UCSD-AML1 (cell line): Measurements from ENCODE around the gene NEMP2.
"Not testable (repeated sequence)": the region's sequence is repeated elsewhere in the genome, so short reads cannot be mapped to it uniquely, and the experiment has no call there.

Experiments
- DNase-seq: peaks from one replicate; lab custom pipeline; 2025; ENCODE audit not compliant: unreplicated experiment; lab: John Stamatoyannopoulos, UW

Gene NEMP2

DNA sequence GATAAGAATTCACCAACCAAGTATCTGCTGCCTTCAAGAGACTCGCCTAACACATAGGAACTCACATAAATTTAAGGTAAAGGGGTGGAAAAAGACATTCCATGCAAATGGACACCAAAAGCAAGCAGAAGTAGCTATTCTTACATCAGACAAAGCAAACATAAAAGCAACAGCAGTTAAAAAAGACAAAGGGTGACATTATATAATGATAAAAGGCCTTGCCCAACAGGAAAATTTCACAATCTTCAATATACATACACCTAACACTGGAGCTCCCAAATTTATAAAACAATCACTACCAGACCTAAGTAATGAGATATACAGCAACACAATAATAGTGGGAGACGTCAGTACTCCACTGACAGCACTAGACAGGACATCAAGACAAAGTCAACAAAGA, 41.4 kb downstream of the NEMP2 start:
- DNase-seq = no peak

DNA sequence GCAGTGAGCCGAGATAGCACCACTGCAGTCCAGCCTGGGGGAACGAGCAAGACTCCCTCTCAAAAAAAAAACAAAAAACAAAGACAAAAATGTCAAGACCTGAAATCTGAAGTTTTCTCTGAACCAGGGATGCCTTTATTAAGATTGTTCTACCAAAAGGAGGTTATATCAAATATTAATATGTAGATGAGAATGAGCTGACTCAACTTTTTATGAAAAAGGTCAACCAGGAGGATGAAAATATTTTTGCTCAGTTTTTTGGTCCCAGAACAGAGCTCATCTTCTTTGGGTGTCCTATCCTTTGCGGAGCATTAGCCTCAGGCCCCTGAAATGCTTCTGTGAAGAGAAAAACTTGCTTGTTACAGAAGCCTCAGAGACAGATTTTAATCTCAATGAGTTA, 44.0 kb downstream of the NEMP2 start:
- DNase-seq = no peak

DNA sequence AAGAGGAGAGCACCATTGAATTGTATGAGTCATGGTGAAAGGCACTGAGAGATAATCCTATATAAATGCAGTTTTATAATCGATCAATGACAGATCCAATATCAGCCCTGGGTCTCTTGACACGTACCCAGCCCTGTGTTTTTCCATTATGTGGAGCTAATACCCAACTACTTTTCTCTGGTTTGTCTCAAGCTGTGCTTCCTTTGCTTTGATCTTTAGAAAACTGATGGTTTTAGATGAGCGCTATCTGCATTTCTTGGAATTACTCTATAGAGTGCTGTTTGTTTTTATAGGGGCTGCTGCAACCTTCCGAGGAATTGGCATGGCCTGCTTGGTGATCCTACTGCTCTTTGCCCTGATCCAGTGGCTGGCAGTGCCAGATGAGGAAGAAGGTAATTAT, 45.0 kb downstream of the NEMP2 start:
- no peak for DNase-seq

DNA sequence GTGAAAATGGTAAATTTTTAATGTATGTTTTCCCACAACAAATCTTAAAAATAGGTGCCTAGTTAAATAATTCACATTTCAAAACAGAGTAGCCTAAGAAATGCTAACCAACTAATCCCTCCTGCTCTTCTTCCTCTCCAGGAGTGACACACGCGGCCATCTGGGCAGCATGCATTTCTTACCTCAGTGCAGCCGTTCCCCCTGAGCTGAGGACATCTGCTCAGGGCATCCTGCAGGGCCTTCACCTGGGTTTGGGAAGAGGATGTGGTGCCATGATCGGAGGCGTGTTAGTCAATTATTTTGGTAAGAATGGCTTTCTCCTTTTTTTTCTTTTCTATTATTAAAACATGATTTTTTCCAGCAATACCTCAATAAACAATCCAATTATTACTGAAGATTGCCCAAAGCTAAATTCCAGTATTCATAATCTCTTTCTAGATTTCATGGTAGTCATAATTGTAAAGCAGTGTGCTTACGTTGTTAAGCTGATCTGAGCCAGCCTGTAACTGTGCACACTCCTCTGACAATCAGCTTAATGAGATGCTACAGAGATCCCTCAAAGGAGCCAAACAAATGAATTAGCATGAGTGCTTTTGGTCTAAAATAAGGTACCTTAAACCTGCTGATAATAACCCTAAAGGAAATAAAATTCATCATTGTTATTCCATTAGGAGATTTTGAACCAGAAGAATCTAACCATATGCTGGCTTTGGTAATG, 45.8 kb downstream of the NEMP2 start:
- no peak for DNase-seq

DNA sequence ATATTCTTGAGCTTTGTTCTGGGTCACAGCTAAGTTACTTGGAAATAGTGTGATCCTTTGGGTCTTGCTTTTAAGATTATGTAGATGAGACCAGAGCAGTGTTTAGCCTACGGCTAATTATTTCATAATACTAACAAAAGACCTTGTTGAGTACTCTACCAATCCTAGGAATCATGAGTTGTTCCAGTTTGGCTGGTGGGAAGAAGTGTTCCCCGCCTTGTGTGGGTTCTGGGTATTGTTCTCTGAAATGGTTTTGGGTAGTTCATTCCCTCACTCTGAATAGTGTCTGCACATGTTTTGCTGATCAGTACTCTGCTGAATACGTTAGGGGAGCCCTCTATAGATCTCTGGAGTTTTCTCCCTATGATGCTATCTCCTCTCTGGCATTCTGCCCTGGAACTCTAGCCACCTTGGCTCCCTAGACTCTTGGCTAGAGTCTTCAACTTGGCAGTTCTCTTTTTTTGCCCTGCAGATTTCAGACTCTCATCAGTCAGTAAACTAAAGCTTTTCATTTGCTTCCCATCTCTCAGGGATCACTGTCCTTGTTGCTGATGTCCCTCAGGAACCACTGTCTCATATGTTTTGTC, 48.4 kb downstream of the NEMP2 start:
- DNase-seq = no peak

DNA sequence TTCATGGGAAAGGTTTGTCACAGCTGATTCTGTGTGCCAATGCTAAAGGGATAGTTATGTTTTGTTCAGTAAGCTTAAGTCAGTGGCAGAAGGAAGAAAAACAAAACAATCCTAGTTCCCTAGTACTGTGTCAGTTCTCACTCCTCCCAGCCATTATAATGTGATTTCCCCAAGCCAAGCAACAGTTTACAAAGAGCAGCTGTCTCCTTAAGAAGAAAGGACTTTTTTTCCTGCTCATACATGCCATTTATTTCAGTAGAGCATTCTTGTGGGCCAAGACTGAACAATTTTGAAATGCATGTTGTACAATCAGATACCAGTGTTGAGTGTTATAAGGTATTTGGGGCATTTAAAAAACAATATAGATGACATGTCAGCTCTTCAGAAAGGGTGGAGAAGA, 52.1 kb downstream of the NEMP2 start:
- no peak for DNase-seq

DNA sequence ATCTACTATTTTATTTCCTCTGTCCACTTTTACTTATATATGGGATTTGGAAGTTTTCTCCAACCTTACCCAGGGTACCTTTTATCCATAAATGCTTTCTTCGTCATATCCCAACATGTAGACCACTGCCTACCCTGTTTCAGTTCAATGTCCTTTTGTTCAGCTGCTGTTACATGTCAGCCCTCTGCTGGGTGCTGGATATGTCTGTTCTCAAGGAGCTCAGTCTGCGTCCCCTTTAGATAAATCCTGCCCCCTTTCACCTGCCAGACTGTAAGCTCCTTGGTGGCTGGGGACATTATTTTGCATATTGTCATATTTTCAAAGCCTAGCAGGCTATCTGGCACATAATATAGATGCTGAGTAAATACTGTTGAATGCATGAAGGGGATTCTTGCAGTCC, 53.2 kb downstream of the NEMP2 start:
- no peak for DNase-seq

DNA sequence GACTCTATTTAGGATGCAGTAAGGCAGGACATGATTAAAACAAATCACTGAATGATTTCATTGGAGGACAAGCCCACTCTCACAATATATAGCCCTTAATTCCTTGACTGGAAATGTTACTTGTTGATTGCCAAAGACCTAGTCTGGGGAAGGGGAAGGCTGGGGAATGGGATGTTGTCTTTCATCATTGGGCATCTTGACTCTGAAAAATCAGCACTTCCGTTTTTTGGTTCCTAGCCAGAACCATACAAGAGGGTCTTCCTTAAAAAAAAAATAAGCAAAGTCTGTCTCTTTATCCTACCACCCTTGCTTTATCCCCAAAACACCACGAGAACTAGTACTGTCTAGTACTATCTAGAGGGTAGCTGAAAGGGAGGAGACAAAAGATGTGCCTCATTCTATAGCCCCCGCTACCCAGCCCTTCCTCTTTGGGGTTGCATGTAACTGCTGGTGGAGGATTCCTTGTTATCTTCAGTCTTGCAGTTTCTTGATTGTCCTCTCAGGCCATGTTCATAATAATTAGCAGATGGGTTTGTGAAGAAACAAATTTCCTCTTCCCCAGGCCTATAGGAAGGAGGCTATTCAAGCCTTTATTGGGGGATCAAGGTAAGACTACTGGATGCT, 55.8 kb downstream of the NEMP2 start:
- no peak for DNase-seq

DNA sequence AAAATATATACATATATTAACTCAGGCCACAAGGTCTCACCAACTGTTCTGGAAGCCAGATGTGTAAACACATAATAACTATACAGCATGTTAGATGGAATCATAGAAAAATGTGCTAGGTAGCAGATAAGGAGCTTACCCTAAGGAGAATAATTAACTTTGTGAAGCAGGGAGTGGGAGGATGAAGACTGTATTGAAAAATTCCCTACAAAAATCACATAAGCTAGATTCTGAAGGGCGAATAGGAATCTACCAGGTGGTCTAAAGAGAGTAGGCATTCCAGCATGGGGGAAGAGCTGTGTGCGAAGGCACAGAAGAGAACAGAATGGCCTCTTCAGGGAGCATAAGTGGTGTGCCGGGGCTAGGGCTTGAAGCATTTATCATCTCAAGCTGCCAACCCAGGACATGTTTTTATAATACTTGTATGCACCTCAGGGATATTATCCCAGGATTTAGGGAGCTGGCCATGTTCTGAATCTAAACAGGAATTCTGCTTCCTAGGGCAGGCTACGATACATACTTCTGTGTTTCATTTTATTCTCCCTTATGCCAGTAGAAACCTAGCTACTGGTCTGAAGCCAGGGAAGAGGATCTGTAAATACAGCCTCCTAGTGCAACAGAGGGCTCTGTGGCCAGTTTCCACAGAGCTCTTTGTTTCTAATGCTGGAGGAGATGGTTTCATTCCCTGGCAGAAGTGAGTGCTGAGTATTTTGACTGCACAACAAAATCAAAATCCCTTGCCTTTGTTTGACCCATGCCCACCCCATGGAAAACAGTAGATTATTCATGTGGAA, 56.7 kb downstream of the NEMP2 start:
- DNase-seq = no peak

DNA sequence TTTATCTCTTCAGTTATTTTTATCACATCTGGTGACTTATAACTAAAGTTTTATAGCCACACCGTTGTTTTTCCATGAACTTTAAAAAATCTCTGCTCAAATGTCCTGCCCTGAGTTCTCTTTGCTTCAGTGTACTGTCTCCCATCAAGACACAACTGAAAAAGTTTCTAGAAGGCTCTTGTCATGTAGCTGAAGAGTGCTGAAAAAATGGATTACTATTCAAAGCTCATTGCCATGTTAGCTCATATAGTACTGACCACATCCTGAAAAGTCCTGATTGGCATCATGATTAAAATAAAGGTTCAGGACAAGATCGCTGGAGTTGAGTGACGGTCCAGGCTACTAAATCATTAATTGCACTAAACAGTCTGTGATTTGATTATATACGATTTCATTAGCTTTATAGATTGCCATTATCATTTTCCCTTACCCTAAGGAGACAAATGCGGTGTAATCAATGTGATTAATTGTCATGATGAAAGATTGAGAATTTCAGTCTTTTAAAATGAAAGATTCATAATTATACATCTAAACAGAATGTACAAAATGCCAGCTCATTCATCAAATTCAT, 64.2 kb downstream of the NEMP2 start:
- no peak for DNase-seq

DNA sequence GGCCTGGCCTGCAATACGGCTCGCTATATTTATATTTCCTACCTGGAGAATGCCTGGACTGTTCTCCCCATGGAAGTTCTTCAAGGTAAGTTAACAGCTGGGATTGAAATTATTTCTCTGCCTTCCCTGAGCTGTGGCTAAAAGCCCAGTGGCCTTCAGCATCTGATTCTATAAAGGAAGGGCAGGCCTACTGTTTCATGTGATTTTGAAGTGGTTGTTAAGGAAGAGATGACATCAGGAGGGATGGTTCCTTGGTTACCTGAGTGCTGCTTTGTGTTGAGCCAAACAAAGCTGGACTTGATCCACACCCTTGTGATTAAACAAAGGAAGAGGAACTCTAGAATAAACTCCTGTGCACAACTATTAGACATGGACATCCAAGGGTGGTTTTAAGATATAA, 64.8 kb downstream of the NEMP2 start:
- DNase-seq = no peak

DNA sequence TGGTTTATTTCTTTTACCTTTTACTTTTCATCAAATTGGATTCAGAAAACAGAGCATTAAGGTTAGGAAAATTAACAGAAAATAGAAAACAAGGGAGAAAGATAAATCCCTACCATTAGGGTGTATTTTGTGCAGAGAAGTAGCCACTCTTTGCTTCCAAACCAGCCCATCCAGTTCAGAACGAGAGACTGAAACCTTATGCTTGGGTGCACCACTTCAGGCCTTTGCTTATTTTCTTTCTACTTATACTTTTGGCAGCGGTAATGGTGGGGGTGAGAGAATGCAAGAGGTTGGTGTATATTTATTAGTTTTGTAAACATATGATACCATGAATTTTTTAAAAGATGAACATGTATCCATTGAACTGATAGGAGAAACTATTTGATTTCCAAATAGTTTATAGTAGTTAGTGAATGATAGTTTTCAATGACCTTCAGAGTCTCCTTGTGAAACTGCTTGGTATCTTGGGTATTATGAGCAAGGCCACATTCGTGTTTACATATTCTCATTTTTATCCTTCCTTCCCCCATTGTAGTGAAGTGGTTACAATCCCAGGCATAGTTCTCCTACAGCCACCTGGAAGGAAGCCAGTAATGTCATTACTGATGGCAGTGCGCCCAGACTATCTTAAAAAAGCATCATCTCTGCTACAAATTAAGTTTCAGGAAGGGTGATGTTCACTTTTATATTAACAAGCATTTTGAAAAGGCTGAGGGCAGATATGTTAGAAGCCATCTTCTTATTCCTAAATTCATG, 65.5 kb downstream of the NEMP2 start:
- DNase-seq = no peak

DNA sequence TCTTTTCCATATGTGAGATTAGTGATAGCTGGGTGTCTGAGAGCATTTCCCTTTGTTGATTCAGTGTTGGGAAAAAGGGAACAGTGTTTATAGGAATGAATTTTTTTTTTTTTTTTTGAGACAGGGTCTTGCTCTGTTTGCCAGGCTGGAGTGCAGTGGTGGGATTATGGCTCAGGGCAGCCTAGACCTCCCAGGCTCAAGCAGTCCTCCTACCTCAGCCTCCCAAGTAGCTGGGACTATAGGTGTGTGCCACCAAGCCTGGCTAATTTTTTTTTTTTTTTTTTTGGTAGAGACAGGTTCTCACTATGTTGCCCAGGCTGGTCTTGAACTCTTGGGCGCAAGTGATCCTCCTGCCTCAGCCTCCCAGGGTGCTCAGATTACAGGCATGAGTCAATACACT, 66.2 kb downstream of the NEMP2 start:
- DNase-seq = not testable (repeated sequence)

DNA sequence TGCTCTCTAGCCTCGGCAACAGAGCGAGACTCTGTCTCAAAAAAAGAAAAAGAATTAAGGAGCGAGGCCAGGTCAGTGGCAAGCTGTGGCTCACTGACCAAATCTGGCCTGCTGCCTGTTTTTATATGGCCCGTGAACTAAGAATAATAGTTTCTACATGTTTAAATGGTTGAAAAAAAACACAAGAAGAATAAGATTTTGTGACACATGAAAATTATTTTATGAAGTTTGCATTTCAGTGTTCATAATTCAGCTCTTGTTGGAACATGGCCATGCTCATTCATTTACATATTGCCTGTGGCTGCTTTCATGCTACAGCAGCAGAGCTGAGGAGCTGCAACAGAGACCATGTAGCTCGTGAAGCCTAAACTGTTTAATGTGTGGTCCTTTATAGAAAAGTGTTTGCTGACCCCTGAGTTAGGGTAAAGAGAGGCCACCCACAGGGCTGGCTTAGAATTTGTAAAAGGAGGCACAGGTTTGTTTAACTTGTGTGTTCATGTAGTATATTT, 66.9 kb downstream of the NEMP2 start:
- no peak for DNase-seq

DNA sequence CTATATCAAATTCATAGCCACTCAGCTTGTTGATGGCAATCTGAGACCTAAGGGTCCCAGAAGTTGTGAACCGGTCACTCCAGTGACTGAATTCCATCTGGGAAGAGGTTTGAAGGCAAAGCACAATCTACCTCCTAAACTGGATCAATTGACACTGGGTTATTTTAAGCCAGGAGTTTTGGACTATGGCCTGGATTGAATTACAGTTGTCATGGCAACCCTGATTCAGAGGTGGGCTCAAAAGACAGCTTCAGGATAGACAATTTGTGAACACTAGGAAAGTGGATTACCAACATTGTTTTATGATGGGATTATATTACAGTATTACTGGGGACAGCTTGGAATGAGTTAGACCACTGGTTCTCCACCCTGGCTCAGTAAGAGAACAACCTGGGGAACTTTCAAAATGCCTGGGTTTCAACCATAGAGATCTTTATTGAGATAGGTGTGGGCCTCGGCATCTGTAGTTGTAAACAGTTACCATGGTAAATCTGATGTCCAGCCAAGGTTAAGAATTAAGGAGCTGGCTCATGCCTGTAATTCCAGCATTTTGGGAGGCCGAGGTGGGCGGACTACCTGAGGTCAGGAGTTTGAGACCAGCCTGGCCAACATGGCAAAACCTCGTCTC, 67.6 kb downstream of the NEMP2 start:
- DNase-seq = no peak

DNA sequence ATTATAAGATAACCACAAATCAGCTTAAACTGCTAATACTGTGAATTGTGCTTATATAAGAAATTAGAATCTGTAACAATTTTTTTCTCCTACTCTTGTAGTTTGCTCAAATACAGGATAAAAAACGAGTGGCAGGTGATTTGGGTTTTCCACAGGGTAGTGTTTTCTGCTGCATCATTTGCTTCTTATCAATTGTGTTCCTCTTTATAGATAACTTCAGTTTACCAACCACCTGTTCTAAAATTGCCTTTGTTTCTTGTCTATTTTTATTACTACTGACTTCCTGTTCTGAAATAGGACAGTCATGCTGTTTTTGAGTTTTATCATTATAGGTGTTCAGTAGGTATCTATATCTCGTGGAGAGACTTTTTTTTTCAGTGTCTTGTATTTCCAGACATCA, 69.5 kb downstream of the NEMP2 start:
- no peak for DNase-seq

DNA sequence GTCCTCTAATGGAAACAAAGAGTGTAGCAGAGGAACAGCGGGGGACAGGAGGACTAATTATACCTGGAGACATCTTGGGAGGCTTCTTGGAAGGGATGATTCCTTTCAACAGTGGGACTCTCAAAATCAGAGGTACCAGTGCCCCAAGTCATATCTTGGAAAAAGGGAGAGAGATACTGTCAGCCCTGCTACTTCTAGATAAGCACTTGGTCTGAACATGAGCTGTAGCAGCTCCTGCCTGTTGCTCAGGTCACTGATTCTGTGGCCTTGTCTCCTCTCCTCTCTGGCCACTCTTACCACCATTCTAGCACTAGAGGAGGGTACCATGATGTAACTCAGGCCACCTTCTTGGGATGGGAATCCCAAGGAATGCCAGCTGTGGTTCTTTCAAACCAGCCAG, 71.9 kb downstream of the NEMP2 start:
- DNase-seq = no peak

DNA sequence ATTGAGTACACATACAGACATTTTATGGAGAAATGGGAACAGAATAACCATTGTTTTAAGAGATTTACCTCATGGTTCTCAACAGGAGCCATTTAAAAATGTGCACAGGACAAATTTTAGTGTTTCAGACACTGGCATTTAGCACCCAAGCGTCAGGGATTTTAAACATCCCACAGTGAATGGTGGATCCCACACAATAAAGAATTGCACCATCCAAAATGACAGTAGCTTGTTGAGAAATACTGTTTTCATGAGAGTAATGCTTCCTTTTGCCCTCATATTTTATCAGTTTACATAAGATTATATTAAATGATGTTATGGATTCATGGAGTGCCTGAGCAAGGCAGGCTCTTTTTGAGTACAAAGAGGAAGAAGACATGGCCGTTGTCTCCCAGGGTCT, 72.3 kb downstream of the NEMP2 start:
- no peak for DNase-seq

DNA sequence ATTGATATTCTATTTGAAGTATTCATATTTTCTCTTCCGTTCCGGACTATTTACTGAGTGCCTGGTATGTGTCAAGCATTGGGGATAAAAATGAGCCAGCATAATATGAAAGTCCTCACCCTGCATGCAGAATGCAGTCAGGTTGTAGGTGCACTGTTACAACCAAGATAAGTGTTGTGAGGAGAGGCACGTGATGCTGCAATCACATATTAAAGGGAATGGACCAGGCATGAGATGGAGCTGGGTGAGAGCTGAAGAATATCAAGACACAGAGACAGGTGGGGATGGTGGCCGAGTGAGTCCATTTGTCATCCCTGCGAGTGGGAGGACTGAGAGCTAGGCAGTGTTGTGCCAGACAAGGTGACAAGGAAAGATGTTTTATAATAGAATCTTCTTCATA, 74.0 kb downstream of the NEMP2 start:
- DNase-seq = no peak

DNA sequence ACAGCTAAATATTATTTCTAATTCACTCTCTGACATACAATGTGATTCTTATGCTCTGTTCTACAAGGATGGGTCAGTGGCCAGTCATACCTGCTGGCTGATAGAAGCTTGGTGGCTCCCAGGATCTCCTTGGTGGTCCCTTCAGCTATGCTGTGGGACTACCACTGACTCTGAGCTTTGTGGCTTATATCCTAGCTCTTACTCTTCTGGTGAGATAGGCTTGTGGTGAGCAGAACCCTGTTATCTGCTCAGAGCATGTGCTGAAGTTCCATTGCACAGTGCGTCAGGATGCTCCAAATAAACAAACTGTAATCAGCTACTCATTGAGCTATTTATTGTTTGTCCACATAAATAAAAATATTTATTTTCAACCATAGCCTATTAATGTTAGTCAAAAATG, 74.6 kb downstream of the NEMP2 start:
- no peak for DNase-seq
